ENCODE results near the gene ZHX3.

The ZHX3 gene

GRCh38 chr20:41268402-41268801 lies 49.1 kb downstream of the ZHX3 start:
- DNase-seq (ENCODE audit: low read depth), result no peak
- H3K4me3 ChIP-seq (ENCODE audit: low read length), result no peak overlapping the region
- TF ChIP-seq, protein P1, sequence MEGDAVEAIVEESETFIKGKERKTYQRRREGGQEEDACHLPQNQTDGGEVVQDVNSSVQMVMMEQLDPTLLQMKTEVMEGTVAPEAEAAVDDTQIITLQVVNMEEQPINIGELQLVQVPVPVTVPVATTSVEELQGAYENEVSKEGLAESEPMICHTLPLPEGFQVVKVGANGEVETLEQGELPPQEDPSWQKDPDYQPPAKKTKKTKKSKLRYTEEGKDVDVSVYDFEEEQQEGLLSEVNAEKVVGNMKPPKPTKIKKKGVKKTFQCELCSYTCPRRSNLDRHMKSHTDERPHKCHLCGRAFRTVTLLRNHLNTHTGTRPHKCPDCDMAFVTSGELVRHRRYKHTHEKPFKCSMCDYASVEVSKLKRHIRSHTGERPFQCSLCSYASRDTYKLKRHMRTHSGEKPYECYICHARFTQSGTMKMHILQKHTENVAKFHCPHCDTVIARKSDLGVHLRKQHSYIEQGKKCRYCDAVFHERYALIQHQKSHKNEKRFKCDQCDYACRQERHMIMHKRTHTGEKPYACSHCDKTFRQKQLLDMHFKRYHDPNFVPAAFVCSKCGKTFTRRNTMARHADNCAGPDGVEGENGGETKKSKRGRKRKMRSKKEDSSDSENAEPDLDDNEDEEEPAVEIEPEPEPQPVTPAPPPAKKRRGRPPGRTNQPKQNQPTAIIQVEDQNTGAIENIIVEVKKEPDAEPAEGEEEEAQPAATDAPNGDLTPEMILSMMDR (conservative IDR thresholded peaks at IDR 0.05; ENCODE audit: low read depth, low read length), result no peak

- no peak for DNase-seq (ENCODE audit: low read depth)
- TF ChIP-seq, protein P1 (conservative IDR thresholded peaks at IDR 0.05; ENCODE audit: low read depth, low read length), result no peak
- H3K4me3 ChIP-seq (ENCODE audit: low read length), result no peak overlapping the region
Observed at GRCh38 chr20:41265938-41266337, 51.6 kb downstream of the ZHX3 start.

DNA sequence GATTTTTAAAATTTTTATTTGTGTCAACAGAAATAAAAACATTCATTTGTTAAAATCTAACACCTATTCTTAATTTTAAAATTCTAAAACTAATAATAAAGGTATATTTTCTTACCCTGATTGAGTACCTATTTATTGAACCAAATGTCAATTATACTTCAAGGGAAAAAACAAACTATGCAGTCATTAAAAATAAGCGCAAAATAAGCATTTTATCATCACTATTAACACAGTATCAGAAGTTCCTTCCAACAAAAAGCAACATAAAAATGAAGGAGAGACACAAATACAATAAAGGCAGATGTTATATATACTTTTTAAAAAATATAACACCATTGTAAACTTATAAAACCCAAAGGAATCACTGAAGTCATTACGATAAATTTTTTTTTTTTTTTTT lies 52.7 kb downstream of the ZHX3 start:
- H3K4me3 ChIP-seq (ENCODE audit: low read length), result no peak overlapping the region
- DNase-seq (ENCODE audit: low read depth), result no peak
- TF ChIP-seq, protein P1 (conservative IDR thresholded peaks at IDR 0.05; ENCODE audit: low read depth, low read length), result no peak

GRCh38 chr20:41261790-41262717 lies 55.5 kb downstream of the ZHX3 start:
- no peak for DNase-seq (ENCODE audit: low read depth)
- TF ChIP-seq, protein P1 (conservative IDR thresholded peaks at IDR 0.05; ENCODE audit: low read depth, low read length), result no peak
- H3K4me3 ChIP-seq (ENCODE audit: low read length), result no peak overlapping the region

- TF ChIP-seq, protein P1 (conservative IDR thresholded peaks at IDR 0.05; ENCODE audit: low read depth, low read length), result no peak
- H3K4me3 ChIP-seq (ENCODE audit: low read length), result no peak overlapping the region
- DNase-seq (ENCODE audit: low read depth), result no peak
Observed at GRCh38 chr20:41261260-41261659, 56.3 kb downstream of the ZHX3 start.

GRCh38 chr20:41260734-41261220 lies 56.8 kb downstream of the ZHX3 start:
- TF ChIP-seq, protein P1 (conservative IDR thresholded peaks at IDR 0.05; ENCODE audit: low read depth, low read length), result no peak
- DNase-seq (ENCODE audit: low read depth), result no peak
- no peak overlapping the region for H3K4me3 ChIP-seq (ENCODE audit: low read length)

DNA sequence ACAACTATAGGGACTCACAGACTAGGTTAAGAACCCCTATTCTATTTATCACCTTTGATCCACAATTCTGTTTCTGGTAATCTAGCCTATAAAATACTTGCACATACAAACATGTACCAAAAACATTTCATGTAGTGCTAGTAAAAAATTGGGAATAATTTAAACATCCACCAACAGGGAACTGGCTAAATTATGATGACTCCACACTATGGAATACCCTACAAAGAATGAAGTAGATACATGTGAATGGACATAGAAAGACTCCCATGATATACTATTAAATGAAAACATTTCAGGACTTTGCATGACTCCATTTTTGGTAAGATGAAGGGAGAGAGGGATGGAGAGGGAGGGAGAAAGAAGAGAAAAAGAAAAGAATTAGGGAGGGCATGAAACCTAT lies 58.2 kb downstream of the ZHX3 start:
- TF ChIP-seq, protein P1 (conservative IDR thresholded peaks at IDR 0.05; ENCODE audit: low read depth, low read length), result no peak
- no peak overlapping the region for H3K4me3 ChIP-seq (ENCODE audit: low read length)
- DNase-seq (ENCODE audit: low read depth), result no peak

Data from retinal pigment epithelial cell (primary cell).